Mesendoderm (in vitro differentiated cells): Measurements from ENCODE around the gene CIC.
"Not testable (repeated sequence)": the region's sequence is repeated elsewhere in the genome, so short reads cannot be mapped to it uniquely, and the experiment has no call there.

Experiments used
- DNase-seq: peaks from one replicate; pipeline ENCODE4 v3.0.0; 2013
- H2AK5ac ChIP-seq: 2 replicates; pipeline ENCODE4 v1.6.1; 2013; ENCODE audit warnings: low read length, inconsistent platforms
- H2BK120ac ChIP-seq: 2 replicates; pipeline ENCODE4 v1.6.1; 2013; ENCODE audit warnings: low read depth, mild to moderate bottlenecking, low read length, moderate library complexity, mixed read lengths
- H2BK15ac ChIP-seq: replicated peaks from 2 replicates; pipeline ENCODE4 v1.6.1; 2013; ENCODE audit warnings: low read depth, mild to moderate bottlenecking, moderate library complexity
- H2BK5ac ChIP-seq: 2 replicates; pipeline ENCODE4 v1.6.1; 2013; ENCODE audit warnings: low read length, inconsistent platforms
- H3K18ac ChIP-seq: 2 replicates; pipeline ENCODE4 v1.6.1; 2013; ENCODE audit warnings: mild to moderate bottlenecking, low read length, mixed read lengths
- H3K23ac ChIP-seq: one replicate; pipeline ENCODE4 v1.6.1; 2013; ENCODE audit warnings: low read length
- H3K27ac ChIP-seq: 2 replicates; pipeline ENCODE4 v1.5.1; 2013; ENCODE audit warnings: low read depth, mild to moderate bottlenecking, inconsistent platforms, low read length, moderate library complexity
- H3K27me3 ChIP-seq: 2 replicates; pipeline ENCODE4 v1.6.1; 2013; ENCODE audit warnings: low read length, control low read depth, mild to moderate bottlenecking, inconsistent platforms; ENCODE audit not compliant: insufficient read depth, poor library complexity
- H3K36me3 ChIP-seq: 2 replicates; pipeline ENCODE4 v1.6.1; 2013; ENCODE audit warnings: low read length, inconsistent platforms; ENCODE audit not compliant: control insufficient read depth, insufficient read depth
- H3K4ac ChIP-seq: one replicate; pipeline ENCODE4 v1.6.1; 2013; ENCODE audit warnings: low read depth, mild to moderate bottlenecking, low read length, moderate library complexity
- H3K4me1 ChIP-seq: 2 replicates; pipeline ENCODE4 v1.6.1; 2013; ENCODE audit warnings: low read depth, low read length, inconsistent platforms; ENCODE audit not compliant: control insufficient read depth
- H3K4me2 ChIP-seq: 2 replicates; pipeline ENCODE4 v1.6.1; 2013; ENCODE audit warnings: low read length
- H3K4me3 ChIP-seq: 2 replicates; pipeline ENCODE4 v1.5.1; 2013; ENCODE audit warnings: mild to moderate bottlenecking, low read length
- H3K56ac ChIP-seq: one replicate; pipeline ENCODE4 v1.6.1; 2013; ENCODE audit warnings: low read length
- H3K79me1 ChIP-seq: 2 replicates; pipeline ENCODE4 v1.6.1; 2013; ENCODE audit warnings: low read length, inconsistent platforms
- H3K79me2 ChIP-seq: 2 replicates; pipeline ENCODE4 v1.6.1; 2013; ENCODE audit warnings: mild to moderate bottlenecking, low read length; ENCODE audit not compliant: control insufficient read depth, insufficient read depth
- H3K9ac ChIP-seq: 2 replicates; pipeline ENCODE4 v1.6.1; 2013; ENCODE audit warnings: low read length, inconsistent platforms
- H4K5ac ChIP-seq: one replicate; pipeline ENCODE4 v1.6.1; 2013; ENCODE audit warnings: low read length
- H4K8ac ChIP-seq: one replicate; pipeline ENCODE4 v1.6.1; 2013; ENCODE audit warnings: low read depth, mild to moderate bottlenecking, control low read depth, low read length, moderate library complexity
- WGBS: extraction: QIAGEN DNeasy Blood & Tissue Kit; methylation state at CpG from one replicate; pipeline ENCODE4 v1.1.7; 2013; ENCODE audit warnings: low lambda C conversion rate, missing lambda C conversion rate; ENCODE audit not compliant: insufficient coverage; ENCODE audit errors: extremely low coverage; 5-methylcytosine and 5-hydroxymethylcytosine counted together

The CIC gene

GRCh38 chr19:42257842-42258241 is 11.2 kb upstream of the CIC start:
- H4K5ac ChIP-seq, H3K27me3 ChIP-seq, H3K56ac ChIP-seq, H3K27ac ChIP-seq, H3K4ac ChIP-seq, H3K36me3 ChIP-seq, H4K8ac ChIP-seq, H3K4me1 ChIP-seq, H2BK5ac ChIP-seq, H2BK15ac ChIP-seq, H2AK5ac ChIP-seq, H3K9ac ChIP-seq, H2BK120ac ChIP-seq, H3K23ac ChIP-seq, H3K4me3 ChIP-seq, DNase-seq, H3K18ac ChIP-seq, H3K79me1 ChIP-seq, H3K4me2 ChIP-seq: not testable (repeated sequence)
- WGBS = no CpG with 5 or more reads among the region's 3 CpGs
- peaks cover 10% of the 10 kb centered on the region for H3K79me2 ChIP-seq

GRCh38 chr19:42261763-42262162 is 7.3 kb upstream of the CIC start:
- WGBS = no CpG with 5 or more reads among the region's 3 CpGs
- Histone ChIP-seq H3K27ac (no peak overlapping the region), H3K4me3 (no peak overlapping the region), H2BK5ac (no peak overlapping the region), H3K18ac (no peak overlapping the region), H3K4me1 (no peaks in the 10 kb centered on the region), H3K23ac (no peak overlapping the region), H3K36me3 (no peaks in the 10 kb centered on the region), H4K8ac (no peak overlapping the region), H3K79me1 (no peaks in the 10 kb centered on the region), H3K4me2 (no peak overlapping the region), H3K79me2 (no peaks in the 10 kb centered on the region), H4K5ac (no peak overlapping the region), H2BK120ac (no peak overlapping the region), H3K56ac (no peak overlapping the region), H2BK15ac (no peak overlapping the region), H3K27me3 (no peaks in the 10 kb centered on the region), H3K4ac (no peak overlapping the region), H2AK5ac (no peak overlapping the region), H3K9ac (no peak overlapping the region)
- DNase-seq = no peak

- H3K27ac ChIP-seq, H2BK120ac ChIP-seq, H3K56ac ChIP-seq, H3K23ac ChIP-seq, H3K9ac ChIP-seq, H3K4me1 ChIP-seq, DNase-seq, H2AK5ac ChIP-seq, H4K5ac ChIP-seq, H3K4me3 ChIP-seq, H2BK5ac ChIP-seq, H3K79me1 ChIP-seq, H3K18ac ChIP-seq, H3K36me3 ChIP-seq, H3K4me2 ChIP-seq, H3K27me3 ChIP-seq, H4K8ac ChIP-seq, H3K4ac ChIP-seq, H3K79me2 ChIP-seq, H2BK15ac ChIP-seq: not testable (repeated sequence)
- WGBS = no CpG with 5 or more reads among the region's 4 CpGs
Observed at GRCh38 chr19:42266105-42266504, 2.9 kb upstream of the CIC start.

- H4K8ac ChIP-seq, H3K56ac ChIP-seq, DNase-seq, H2BK15ac ChIP-seq, H2BK5ac ChIP-seq, H2AK5ac ChIP-seq, H3K36me3 ChIP-seq, H3K18ac ChIP-seq, H2BK120ac ChIP-seq, H3K23ac ChIP-seq, H3K79me2 ChIP-seq, H3K4me1 ChIP-seq, H3K4ac ChIP-seq, H3K9ac ChIP-seq, H3K4me3 ChIP-seq, H3K4me2 ChIP-seq, H3K27me3 ChIP-seq, H3K79me1 ChIP-seq, H3K27ac ChIP-seq, H4K5ac ChIP-seq: not testable (repeated sequence)
- no CpG with 5 or more reads among the region's 25 CpGs for WGBS
Observed at GRCh38 chr19:42266928-42267603, 2.0 kb upstream of the CIC start.

- no peak overlapping the region for H2BK5ac ChIP-seq
- no peak overlapping the region for H3K4ac ChIP-seq
- no peak overlapping the region for H2AK5ac ChIP-seq
- H3K4me1 ChIP-seq = peaks cover 2% of the 10 kb centered on the region
- no peak overlapping the region for H3K18ac ChIP-seq
- no peak overlapping the region for H4K8ac ChIP-seq
- H3K36me3 ChIP-seq = no peaks in the 10 kb centered on the region
- peaks cover 7% of the 10 kb centered on the region for H3K79me1 ChIP-seq
- no peak overlapping the region for H2BK15ac ChIP-seq
- peak overlapping the region; percentile 17 for H3K4me3 ChIP-seq
- H3K27ac ChIP-seq = no peak overlapping the region
- no peak overlapping the region for H4K5ac ChIP-seq
- no peak overlapping the region for H2BK120ac ChIP-seq
- peak overlapping the region; percentile 82 for H3K56ac ChIP-seq
- H3K27me3 ChIP-seq = no peaks in the 10 kb centered on the region
- H3K79me2 ChIP-seq = no peaks in the 10 kb centered on the region
- no peak overlapping the region for H3K23ac ChIP-seq
- H3K4me2 ChIP-seq = peak overlapping the region; percentile 53
- no CpG with 5 or more reads among the region's 13 CpGs for WGBS
- H3K9ac ChIP-seq = peak overlapping the region; percentile 71
- DNase-seq = no peak
Observed at GRCh38 chr19:42267644-42268141, 1.4 kb upstream of the CIC start.
